HG03342 (cell line): ENCODE results near the gene TTLL7.

Source experiments
- ATAC-seq: cut with Tn5 transposase; IDR thresholded peaks from one replicate; pipeline ENCODE4 v1.9.1; 2021; ENCODE audit warnings: mild to moderate bottlenecking, moderate library complexity; ENCODE audit not compliant: unreplicated experiment

The TTLL7 gene

GRCh38 chr1:83883979-83884378 lies 115.0 kb downstream of the TTLL7 start:
- ATAC-seq, result no peak

DNA sequence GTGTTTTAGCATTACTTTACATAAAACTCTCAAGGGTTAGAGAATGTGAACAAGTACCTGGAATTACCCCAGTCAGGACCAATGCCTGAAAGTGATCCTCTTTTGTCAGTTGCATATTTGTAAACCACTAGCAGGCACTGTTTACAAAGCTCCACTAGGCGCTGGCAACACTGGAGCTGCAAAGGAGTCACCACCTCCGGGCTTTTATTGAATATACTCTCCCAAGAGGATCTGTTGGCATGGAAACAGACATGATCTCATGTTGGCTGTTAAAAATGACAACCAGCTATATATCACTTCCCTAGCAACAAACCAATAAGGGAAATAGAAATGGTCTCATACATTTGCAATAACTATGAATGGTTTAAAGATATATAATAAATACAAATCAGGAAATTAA lies 116.0 kb downstream of the TTLL7 start:
- peak; percentile 61 for ATAC-seq

- no peak for ATAC-seq
Measured at GRCh38 chr1:83872515-83872914, 126.4 kb downstream of the TTLL7 start.

GRCh38 chr1:83864991-83865390 lies 133.9 kb downstream of the TTLL7 start:
- ATAC-seq, result no peak

- peak; percentile 94 for ATAC-seq
Measured at GRCh38 chr1:83860490-83861221, 138.3 kb downstream of the TTLL7 start.

DNA sequence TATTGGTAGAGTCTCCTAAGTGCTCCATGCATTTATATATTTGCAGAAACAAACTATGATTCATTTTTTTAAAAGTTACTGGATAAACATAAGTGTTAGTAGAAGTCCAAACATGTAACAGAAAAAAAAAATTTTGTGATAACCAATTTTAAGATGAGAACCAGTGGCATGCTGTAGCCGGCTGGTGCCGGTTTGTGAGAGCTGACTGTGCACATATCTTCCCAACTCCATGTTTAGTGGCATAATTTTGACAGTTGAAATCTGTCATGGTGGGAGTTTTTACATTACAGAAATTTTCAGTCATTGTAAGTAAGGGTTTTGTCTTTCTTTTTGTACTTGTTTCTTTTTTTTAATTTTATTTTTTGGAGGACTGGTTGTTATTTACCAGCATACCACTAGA lies 141.2 kb downstream of the TTLL7 start:
- no peak for ATAC-seq

GRCh38 chr1:83857103-83857502 lies 141.8 kb downstream of the TTLL7 start:
- no peak for ATAC-seq

- no peak for ATAC-seq
Measured at GRCh38 chr1:83856381-83856780, 142.6 kb downstream of the TTLL7 start.

DNA sequence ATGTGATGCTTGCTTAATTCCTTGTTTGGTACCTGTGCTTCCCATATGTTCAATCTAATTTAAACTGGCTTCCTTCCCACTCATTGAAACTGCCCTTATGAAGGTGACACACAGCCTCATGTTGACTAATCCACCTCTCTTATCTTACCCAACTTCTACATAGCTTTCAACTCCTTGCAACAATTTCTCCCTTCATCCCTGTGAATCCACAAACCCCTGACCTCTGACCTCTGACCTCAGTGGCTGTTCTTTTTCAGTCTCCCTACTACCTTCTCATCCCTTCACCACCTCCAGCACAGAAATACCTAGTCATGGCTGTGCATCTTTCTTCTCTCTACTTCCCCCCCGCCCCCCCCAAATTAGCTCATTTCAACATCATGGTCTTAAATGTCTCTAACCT lies 144.5 kb downstream of the TTLL7 start:
- no peak for ATAC-seq

DNA sequence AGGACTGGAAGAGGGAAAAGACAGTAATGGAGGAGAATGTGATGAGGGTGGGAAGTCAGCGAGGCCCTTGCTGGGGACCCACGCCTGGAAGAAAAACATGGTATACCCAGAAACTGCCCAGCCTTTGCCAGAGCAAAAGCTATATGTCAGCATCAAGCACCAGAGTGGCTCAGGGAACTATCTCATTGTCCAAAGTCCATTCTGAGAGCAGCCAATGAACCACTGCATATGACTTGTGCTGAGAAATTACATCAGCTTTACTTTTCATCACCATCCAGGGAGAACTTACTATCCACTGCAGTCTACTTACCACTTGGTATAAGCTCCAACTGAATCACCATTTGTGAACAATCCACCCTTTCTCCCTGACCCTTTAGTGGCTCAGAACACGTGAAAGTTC lies 148.1 kb downstream of the TTLL7 start:
- ATAC-seq, result no peak

- ATAC-seq, result peak; percentile 48
Measured at GRCh38 chr1:83849191-83850061, 149.5 kb downstream of the TTLL7 start.

DNA sequence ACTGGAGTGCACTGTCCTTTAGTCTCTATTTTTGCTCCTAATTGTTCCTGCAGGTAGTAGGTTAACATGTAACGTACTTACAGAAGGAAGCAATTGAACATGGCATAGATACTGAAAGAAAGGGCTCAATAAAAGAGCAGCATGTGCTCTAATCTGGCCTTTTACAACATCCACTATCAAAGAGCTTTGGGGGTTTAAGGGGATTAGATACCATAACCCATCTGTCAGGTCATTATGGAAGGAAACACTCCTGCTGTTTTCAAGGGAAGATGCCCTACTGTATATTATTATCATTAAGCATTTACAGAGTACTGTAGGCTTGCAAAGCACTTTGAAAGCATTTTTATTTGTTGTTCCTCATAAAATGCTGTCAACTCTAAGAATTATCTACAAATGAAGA lies 152.8 kb downstream of the TTLL7 start:
- no peak for ATAC-seq

DNA sequence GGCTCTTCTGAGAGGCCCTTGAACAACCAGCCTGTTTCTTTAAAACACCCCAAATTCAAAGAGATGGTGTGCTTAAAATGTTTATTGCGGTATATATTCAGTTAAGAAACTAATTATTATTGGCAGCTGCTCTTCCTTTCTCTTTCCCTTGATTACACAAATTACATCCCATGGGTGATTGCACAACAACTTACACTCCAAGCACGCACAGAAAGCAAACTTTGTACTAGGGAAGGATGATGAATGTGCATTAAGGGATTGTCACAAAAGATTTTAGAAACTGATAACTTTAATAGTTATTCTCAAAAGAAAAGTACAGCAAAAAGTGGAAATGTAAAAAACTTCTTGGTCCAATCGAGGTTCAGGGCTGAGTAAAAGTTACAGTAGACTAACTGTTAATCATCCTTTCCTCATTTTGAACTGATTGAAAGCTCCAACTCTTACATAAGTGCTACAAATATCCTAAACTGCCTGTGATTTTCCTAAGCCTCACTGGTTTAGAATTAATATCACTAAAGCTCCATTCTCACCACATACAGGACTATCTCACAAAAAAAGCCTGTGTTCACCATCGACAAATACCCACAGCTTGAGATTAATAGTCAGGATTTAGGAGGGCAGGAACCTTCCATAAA lies 153.4 kb downstream of the TTLL7 start:
- no peak for ATAC-seq

DNA sequence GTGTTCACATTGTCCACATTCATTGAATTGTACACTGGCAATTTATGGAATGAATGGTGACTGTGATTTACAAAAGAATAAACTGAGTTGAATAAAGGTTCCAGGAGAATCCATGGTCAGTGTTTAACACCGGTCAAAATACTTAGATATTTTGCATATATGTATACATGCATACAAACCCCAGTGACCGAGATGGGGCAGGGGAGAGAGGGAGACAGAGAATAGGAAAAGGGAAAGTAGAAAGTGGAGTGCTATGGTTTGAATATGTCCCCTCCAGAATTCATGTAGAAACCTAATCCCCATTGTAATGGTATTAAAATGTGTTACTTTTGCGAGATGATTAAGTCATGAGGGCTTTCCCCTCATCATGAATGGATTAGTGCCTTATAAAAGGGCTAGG lies 154.4 kb downstream of the TTLL7 start:
- no peak for ATAC-seq

GRCh38 chr1:83839566-83840173 lies 159.3 kb downstream of the TTLL7 start:
- no peak for ATAC-seq

- no peak for ATAC-seq
Measured at GRCh38 chr1:83838573-83838972, 160.4 kb downstream of the TTLL7 start.

- ATAC-seq, result no peak
Measured at GRCh38 chr1:83836543-83836942, 162.4 kb downstream of the TTLL7 start.

GRCh38 chr1:83834621-83835264 lies 164.2 kb downstream of the TTLL7 start:
- no peak for ATAC-seq

DNA sequence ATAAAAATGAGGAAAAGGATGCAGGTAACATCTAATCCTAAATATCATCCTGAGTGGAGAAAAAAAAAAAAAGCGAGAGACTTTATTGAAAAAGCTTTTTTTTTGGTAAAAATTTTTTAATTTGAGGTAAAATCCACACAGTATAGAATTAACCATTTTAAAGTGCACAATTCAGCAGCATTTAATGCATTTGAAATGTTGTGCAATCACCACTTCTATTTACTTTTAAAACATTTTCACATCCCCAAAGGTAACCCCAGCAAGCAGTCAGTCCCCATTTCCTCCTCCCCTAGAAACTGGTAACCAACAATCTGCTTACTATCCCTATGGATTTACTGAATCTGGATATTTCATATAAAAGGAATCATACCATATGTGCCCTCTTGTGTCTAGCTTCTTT lies 166.7 kb downstream of the TTLL7 start:
- ATAC-seq, result no peak

DNA sequence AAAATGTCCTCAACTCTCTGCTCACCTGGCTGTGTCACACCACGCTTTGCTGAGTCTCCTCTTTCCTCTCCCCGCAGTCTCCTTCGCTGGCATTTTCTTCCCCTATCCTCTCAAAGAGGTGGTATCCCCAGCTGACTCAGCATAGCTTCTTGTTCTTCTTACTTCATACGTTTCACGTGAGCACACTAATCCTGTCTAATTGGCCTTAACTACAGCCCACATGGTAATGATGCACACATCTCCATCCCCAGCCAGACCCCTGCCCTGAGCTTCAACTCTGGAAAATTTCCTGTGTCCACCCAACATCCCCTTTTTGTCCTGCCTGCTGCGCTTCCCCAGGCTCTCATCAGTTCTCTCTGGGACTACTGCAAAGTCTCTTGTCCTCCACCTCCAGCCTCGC lies 169.8 kb downstream of the TTLL7 start:
- ATAC-seq, result no peak

GRCh38 chr1:83828456-83828855 lies 170.5 kb downstream of the TTLL7 start:
- ATAC-seq, result no peak
